ENCODE results near the gene EHD4.

Gene EHD4

GRCh38 chr15:41949401-41950126 lies 22.8 kb downstream of the EHD4 start:
- Histone ChIP-seq H3K36me3 (ENCODE audit: insufficient read depth, low read length) (no peaks in the 10 kb centered on the region), H3K27ac (ENCODE audit: low read length) (no peak overlapping the region)
- ATAC-seq (ENCODE audit: insufficient read depth, low read depth), result no peak

GRCh38 chr15:41948490-41948889 lies 23.9 kb downstream of the EHD4 start:
- H2AFZ ChIP-seq (ENCODE audit: low read depth, low read length), result no peak overlapping the region
- no peak overlapping the region for H3K9ac ChIP-seq (ENCODE audit: low read depth, low read length)
- TF ChIP-seq, protein P1, sequence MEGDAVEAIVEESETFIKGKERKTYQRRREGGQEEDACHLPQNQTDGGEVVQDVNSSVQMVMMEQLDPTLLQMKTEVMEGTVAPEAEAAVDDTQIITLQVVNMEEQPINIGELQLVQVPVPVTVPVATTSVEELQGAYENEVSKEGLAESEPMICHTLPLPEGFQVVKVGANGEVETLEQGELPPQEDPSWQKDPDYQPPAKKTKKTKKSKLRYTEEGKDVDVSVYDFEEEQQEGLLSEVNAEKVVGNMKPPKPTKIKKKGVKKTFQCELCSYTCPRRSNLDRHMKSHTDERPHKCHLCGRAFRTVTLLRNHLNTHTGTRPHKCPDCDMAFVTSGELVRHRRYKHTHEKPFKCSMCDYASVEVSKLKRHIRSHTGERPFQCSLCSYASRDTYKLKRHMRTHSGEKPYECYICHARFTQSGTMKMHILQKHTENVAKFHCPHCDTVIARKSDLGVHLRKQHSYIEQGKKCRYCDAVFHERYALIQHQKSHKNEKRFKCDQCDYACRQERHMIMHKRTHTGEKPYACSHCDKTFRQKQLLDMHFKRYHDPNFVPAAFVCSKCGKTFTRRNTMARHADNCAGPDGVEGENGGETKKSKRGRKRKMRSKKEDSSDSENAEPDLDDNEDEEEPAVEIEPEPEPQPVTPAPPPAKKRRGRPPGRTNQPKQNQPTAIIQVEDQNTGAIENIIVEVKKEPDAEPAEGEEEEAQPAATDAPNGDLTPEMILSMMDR (IDR thresholded peaks at IDR 0.05; ENCODE audit: borderline replicate concordance, extremely low read depth, low read length, poor library complexity, severe bottlenecking), result no peak
- no peak for TF ChIP-seq EZH2 (IDR thresholded peaks at IDR 0.05; ENCODE audit: borderline replicate concordance, low read depth, low read length, severe bottlenecking)
- H3K9me3 ChIP-seq (ENCODE audit: insufficient read depth, low read length, severe bottlenecking), result no peaks in the 10 kb centered on the region
- H3K4me3 ChIP-seq (ENCODE audit: low read depth in 1 of 2, low read length in 2 of 2), result no peak overlapping the region
- H3K79me2 ChIP-seq (ENCODE audit: insufficient read depth, low read length), result no peaks in the 10 kb centered on the region
- H3K4me1 ChIP-seq (ENCODE audit: insufficient read depth, low read length), result no peaks in the 10 kb centered on the region
- H3K4me2 ChIP-seq (ENCODE audit: insufficient read depth, low read length), result no peak overlapping the region
- H4K20me1 ChIP-seq (ENCODE audit: insufficient read depth, low read length), result no peaks in the 10 kb centered on the region
- H3K27ac ChIP-seq (ENCODE audit: low read length), result no peak overlapping the region
- no peaks in the 10 kb centered on the region for H3K27me3 ChIP-seq (ENCODE audit: insufficient read depth, low read length, poor library complexity)
- no peaks in the 10 kb centered on the region for H3K36me3 ChIP-seq (ENCODE audit: insufficient read depth, low read length)
- DNase-seq (no peak), ATAC-seq (ENCODE audit: insufficient read depth, low read depth) (no peak)

More at GRCh38 chr15:41949401-41950126, 22.8 kb downstream of the EHD4 start:
- Histone ChIP-seq H3K9ac (ENCODE audit: low read depth, low read length) (no peak overlapping the region), H3K4me3 (ENCODE audit: low read depth in 1 of 2, low read length in 2 of 2) (no peak overlapping the region), H3K4me2 (ENCODE audit: insufficient read depth, low read length) (no peak overlapping the region), H4K20me1 (ENCODE audit: insufficient read depth, low read length) (no peaks in the 10 kb centered on the region), H3K27me3 (ENCODE audit: insufficient read depth, low read length, poor library complexity) (no peaks in the 10 kb centered on the region), H3K79me2 (ENCODE audit: insufficient read depth, low read length) (no peaks in the 10 kb centered on the region), H2AFZ (ENCODE audit: low read depth, low read length) (no peak overlapping the region), H3K9me3 (ENCODE audit: insufficient read depth, low read length, severe bottlenecking) (no peaks in the 10 kb centered on the region), H3K4me1 (ENCODE audit: insufficient read depth, low read length) (no peaks in the 10 kb centered on the region)
- TF ChIP-seq EZH2 (IDR thresholded peaks at IDR 0.05; ENCODE audit: borderline replicate concordance, low read depth, low read length, severe bottlenecking), result no peak
- TF ChIP-seq, protein P1 (IDR thresholded peaks at IDR 0.05; ENCODE audit: borderline replicate concordance, extremely low read depth, low read length, poor library complexity, severe bottlenecking), result no peak
- no peak for DNase-seq

DNA sequence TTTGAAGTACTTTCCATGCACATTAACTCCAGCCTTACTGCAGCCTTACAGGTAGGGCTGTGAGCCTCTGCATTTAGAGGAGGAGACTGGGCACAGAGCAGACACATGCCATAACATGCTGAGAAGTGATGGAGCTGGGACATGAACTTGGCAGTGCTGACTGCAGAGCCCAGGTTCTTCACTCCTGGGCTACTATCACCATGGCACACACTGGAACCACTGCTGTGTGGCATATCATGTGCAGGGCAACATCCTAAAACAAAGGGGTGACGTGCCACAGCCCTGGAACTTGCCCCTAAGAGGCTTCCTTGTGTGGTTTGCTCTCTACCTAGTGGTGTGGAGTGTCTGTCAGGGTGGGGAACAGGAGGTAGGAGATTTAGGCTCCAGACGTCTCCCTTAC lies 25.4 kb downstream of the EHD4 start:
- ATAC-seq (ENCODE audit: insufficient read depth, low read depth) (no peak), DNase-seq (no peak)
- Histone ChIP-seq H3K9me3 (ENCODE audit: insufficient read depth, low read length, severe bottlenecking) (no peaks in the 10 kb centered on the region), H3K4me3 (ENCODE audit: low read depth in 1 of 2, low read length in 2 of 2) (no peak overlapping the region), H3K9ac (ENCODE audit: low read depth, low read length) (no peak overlapping the region), H3K4me1 (ENCODE audit: insufficient read depth, low read length) (no peaks in the 10 kb centered on the region), H2AFZ (ENCODE audit: low read depth, low read length) (no peak overlapping the region), H4K20me1 (ENCODE audit: insufficient read depth, low read length) (no peaks in the 10 kb centered on the region), H3K79me2 (ENCODE audit: insufficient read depth, low read length) (no peaks in the 10 kb centered on the region), H3K27ac (ENCODE audit: low read length) (no peak overlapping the region), H3K36me3 (ENCODE audit: insufficient read depth, low read length) (no peaks in the 10 kb centered on the region), H3K27me3 (ENCODE audit: insufficient read depth, low read length, poor library complexity) (no peaks in the 10 kb centered on the region), H3K4me2 (ENCODE audit: insufficient read depth, low read length) (no peak overlapping the region)
- TF ChIP-seq, protein P1 (IDR thresholded peaks at IDR 0.05; ENCODE audit: borderline replicate concordance, extremely low read depth, low read length, poor library complexity, severe bottlenecking), result no peak

Measured in DND-41 (cell line).